HG03097 (cell line): Measurements from ENCODE around the gene GATA5.

ENCODE experiments used
- ATAC-seq: cut with Tn5 transposase; IDR thresholded peaks from one replicate; pipeline ENCODE4 v1.9.1; 2021; ENCODE audit not compliant: unreplicated experiment, low FRiP score

Gene GATA5

GRCh38 chr20:62457098-62457497, 18.7 kb downstream of the GATA5 start:
- ATAC-seq, result no peak

GRCh38 chr20:62455929-62456328, 19.9 kb downstream of the GATA5 start:
- ATAC-seq, result no peak

GRCh38 chr20:62454904-62455636, 20.7 kb downstream of the GATA5 start:
- no peak for ATAC-seq

GRCh38 chr20:62453186-62453808, 22.5 kb downstream of the GATA5 start:
- ATAC-seq, result no peak

DNA sequence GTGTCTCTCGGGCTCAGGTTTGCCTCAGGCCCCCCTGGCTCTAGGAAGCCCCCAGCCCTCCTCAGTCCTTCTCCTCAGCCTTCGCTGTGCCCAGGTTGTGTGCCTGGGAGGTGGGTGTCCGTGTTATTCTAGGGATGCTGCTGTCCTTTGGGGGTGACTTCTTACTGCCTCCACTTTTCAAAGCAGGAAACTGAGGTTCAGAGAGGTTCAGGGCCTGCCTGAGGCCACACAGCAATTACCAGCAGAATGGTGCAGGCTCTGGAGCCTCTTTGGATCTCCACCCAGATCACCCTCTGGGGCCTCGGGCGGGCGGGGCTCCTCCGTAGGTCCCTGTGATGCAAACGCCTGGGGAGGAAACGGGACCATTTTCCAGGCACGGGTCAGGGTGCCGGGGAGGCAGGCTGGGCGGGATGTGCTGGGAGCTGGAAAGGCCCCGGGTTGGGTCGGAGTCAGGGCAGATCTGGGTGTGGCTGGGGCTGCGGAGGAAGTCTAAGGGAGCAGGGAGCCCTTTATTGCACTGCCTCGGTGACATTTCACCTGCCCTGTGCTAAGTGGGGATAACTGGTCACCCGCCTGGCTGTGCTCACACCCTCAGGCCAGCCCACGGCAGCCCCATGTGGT, 23.2 kb downstream of the GATA5 start:
- ATAC-seq, result no peak

DNA sequence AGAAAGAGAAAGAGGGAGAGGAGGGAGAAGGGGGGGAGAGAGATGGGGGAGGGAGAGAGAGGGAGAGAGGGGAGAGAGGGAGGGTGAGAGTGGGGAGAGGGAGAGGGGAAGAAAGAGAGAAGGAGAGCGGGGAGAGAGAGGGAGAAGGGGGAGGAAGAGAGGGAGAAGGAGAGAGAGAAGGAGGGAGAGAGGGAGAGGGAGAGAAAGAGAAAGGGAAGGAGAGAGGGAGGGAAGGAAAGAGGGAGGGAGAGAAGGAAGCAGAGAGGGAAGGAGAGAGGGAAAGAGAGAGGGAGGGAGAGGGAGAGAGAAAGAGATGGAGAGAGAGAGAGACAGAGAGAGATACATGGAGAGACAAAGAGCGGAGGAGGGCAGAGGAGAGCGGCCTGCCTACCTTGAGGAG, 23.8 kb downstream of the GATA5 start:
- no peak for ATAC-seq

GRCh38 chr20:62451156-62451767, 24.5 kb downstream of the GATA5 start:
- ATAC-seq, result no peak

DNA sequence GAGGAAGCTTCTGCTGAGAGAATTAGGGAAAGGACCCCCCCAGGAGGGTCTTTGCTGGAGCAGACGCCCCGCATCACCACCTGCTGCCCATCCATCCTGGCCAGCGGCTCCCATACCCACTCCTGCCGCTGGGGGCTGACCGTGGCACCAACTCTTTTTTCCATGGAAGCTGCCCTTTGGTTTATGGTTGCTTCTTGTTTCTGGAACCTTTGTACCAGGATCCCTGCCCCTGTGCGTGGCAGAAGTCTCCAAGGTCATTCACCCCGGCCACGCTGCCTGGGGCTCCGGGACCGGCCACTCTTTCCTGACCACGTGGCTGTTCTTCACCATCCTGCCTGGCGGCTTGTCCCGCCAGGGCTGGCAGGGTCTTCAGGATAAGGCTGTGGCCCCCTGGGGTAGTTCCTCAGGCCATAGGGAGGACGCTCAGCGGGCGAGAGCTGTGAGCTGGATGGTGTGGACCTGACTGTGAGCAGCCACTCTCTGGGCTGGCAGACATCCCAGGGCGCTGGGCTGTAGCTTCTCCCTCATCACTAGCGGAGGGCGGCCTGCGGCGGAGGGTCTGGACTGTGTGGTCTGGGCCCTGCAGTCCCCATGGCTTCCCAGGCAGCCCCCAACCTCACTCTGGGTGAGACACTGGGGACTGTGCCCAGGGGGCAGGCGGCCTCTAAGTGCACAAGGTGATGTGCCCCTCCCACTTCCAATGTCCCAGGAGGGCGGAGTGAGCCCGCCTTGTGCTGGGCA, 25.7 kb downstream of the GATA5 start:
- ATAC-seq, result no peak

DNA sequence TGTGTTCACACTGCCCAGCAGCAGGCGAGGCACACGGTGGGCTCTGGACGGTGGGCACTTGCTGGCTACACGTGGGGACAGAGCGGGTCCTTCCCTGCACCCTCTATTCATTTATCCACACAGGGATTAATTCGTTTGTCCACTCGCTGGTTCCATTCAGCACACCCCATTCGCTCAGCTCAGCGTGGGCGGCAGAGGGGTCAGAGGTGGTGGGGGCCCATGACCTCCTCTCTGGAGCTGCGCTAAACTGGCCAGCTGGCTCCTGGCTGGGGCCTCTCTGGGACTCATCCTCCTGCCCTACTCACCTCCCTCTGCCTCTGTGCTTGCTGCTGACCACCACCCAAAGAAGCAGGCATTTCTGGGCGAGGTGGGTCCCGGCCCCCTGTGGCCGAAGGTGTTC, 27.0 kb downstream of the GATA5 start:
- ATAC-seq, result no peak

- ATAC-seq, result no peak
Measured at GRCh38 chr20:62448038-62448437, 27.8 kb downstream of the GATA5 start.

- no peak for ATAC-seq
Measured at GRCh38 chr20:62446888-62447869, 28.6 kb downstream of the GATA5 start.

- ATAC-seq, result no peak
Measured at GRCh38 chr20:62446481-62446880, 29.3 kb downstream of the GATA5 start.

- ATAC-seq, result no peak
Measured at GRCh38 chr20:62445553-62446340, 30.0 kb downstream of the GATA5 start.

- ATAC-seq, result no peak
Measured at GRCh38 chr20:62444286-62444685, 31.5 kb downstream of the GATA5 start.

GRCh38 chr20:62441987-62442539, 33.7 kb downstream of the GATA5 start:
- no peak for ATAC-seq

GRCh38 chr20:62439218-62439617, 36.6 kb downstream of the GATA5 start:
- ATAC-seq, result no peak

DNA sequence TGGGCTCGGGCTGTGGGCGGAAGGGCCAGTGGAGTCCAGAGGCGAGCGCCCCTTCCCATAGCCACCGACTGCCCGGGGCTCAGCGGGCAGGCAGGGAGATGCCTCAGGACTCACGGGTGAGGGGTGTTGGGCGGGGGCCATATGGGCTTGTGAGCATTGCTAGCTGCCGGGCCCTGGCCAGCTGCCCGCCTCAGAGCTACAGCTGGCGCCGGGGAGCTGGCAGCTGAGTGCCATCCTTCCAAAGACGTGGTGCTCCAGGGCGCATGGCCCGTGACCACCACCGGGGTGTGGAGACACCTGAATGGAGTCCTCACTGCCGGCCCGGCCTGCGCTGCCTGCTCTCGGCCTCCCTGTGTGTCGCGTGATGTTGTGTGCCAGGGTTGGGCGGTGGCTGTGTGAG, 37.9 kb downstream of the GATA5 start:
- ATAC-seq, result no peak

DNA sequence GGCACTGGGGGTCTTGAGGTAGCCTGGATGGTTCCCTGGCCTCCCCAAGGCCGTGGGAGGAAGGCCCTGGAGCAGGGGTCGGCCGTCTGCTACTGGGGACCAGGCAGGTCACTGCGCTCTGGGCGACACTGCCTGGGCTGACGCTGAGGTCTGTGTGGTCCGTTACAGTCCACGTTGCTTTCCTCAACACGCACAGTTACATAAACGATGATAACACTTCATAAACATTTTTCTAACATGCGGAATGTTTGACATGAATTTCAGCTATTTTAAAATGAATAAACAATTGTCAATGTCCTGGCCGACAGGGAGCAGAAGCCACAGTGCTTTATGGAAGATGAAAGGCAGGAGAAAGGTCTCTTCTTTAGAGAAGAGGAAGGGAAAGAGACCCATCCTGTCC, 38.3 kb downstream of the GATA5 start:
- no peak for ATAC-seq

DNA sequence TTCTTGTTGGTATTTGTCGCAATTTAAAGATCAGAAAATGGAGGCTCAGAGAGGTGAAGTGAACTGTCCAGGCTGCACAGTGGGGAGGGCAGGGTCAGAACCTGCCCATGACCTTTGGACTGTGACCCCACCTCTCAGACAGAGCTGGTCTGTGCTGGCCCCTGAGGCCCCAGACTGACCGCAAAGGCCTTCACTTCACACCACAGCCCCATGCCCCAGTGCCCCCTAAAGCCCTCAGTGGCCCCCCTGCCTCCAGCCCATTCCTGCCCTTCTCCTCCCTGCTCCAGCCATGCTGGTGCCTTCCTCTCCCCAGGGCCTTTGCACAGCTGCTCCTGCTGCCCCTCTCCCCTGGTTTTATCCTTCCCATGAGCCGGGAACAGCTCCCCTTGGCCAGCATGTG, 39.1 kb downstream of the GATA5 start:
- no peak for ATAC-seq
